ENCODE data around the gene CSNK1G1.

DNA sequence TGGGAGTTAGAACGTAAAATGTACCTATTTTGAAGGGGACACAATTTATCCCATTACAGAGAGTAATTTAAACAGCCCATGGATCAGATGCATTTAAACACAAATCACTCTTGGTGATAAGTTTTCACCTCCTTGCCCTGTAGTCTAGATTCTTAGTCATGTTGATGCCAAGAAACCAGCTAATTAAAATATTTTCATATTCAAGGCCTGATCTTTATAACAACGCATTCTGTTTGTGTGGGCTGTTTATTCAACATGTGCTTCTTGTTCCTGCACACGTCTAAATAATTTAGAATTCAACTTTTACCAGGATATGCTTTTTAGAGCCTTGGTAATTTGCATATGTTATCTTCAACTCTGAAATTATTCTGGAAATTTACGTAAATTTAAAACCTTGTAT is 234.4 kb downstream of the CSNK1G1 start:
- TF ChIP-seq, protein P1, sequence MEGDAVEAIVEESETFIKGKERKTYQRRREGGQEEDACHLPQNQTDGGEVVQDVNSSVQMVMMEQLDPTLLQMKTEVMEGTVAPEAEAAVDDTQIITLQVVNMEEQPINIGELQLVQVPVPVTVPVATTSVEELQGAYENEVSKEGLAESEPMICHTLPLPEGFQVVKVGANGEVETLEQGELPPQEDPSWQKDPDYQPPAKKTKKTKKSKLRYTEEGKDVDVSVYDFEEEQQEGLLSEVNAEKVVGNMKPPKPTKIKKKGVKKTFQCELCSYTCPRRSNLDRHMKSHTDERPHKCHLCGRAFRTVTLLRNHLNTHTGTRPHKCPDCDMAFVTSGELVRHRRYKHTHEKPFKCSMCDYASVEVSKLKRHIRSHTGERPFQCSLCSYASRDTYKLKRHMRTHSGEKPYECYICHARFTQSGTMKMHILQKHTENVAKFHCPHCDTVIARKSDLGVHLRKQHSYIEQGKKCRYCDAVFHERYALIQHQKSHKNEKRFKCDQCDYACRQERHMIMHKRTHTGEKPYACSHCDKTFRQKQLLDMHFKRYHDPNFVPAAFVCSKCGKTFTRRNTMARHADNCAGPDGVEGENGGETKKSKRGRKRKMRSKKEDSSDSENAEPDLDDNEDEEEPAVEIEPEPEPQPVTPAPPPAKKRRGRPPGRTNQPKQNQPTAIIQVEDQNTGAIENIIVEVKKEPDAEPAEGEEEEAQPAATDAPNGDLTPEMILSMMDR (IDR thresholded peaks at IDR 0.05; ENCODE audit: insufficient read depth, low read length, poor library complexity, severe bottlenecking), result no peak
- no peak for TF ChIP-seq EZH2phosphoT487 (conservative IDR thresholded peaks at IDR 0.05; ENCODE audit: low read length)
